Uterus (tissue), 2 donors: ENCODE results near the gene GMPPB.

Source experiments
- POLR2A ChIP-seq, 2 donors: fragments of 450-650 bp; IDR thresholded peaks; one replicate each; pipeline ENCODE4 v1.6.1; 2016; ENCODE audit warnings: antibody characterized with exemption in 2 of 2, mild to moderate bottlenecking in 1 of 2, moderate library complexity in 1 of 2
- TF ChIP-seq, protein P1 (sequence below), 4 experiments: fragments of 200-600 bp in 2 of 4; fragments of 450-650 bp in 2 of 4; sonication (generic) in 2 of 4; IDR thresholded peaks; one replicate each; pipeline ENCODE4 v1.5.1; 2016 to 2019; ENCODE audit warnings: antibody characterized with exemption in 4 of 4, mild to moderate bottlenecking in 2 of 4, moderate library complexity in 1 of 4

DNA sequence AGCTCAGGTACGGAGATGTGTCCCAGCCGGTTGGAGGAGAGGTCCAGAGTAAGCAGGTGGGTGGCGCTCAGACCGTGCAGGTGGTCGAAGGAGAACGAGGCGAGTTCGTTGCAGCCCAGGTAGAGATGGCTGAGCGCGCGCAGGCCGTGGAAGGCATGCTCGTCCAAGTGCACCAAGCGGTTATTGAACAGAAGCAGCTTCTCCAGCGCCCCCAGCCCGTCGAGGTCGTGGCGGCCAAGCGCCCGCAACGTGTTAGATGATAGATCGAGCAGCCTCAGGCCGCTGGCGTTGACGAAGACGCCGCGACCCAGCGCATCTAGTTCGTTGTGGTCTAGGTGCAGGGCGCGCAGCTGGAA is 4.9 kb downstream of the GMPPB start:
- TF ChIP-seq, protein P1, sequence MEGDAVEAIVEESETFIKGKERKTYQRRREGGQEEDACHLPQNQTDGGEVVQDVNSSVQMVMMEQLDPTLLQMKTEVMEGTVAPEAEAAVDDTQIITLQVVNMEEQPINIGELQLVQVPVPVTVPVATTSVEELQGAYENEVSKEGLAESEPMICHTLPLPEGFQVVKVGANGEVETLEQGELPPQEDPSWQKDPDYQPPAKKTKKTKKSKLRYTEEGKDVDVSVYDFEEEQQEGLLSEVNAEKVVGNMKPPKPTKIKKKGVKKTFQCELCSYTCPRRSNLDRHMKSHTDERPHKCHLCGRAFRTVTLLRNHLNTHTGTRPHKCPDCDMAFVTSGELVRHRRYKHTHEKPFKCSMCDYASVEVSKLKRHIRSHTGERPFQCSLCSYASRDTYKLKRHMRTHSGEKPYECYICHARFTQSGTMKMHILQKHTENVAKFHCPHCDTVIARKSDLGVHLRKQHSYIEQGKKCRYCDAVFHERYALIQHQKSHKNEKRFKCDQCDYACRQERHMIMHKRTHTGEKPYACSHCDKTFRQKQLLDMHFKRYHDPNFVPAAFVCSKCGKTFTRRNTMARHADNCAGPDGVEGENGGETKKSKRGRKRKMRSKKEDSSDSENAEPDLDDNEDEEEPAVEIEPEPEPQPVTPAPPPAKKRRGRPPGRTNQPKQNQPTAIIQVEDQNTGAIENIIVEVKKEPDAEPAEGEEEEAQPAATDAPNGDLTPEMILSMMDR (IDR thresholded peaks at IDR 0.05): no peak
- TF ChIP-seq POLR2A (IDR thresholded peaks at IDR 0.05): no peak
